Hypothalamus (tissue), 51 donors: ENCODE measurements around the gene FGFR1OP2.
"Not testable (repeated sequence)": the region's sequence is repeated elsewhere in the genome, so short reads cannot be mapped to it uniquely, and the experiment has no call there.

ENCODE experiments used
- DNase-seq, 51 donors: peaks; one replicate each; lab custom pipeline; 2025; lab: John Stamatoyannopoulos, UW

Gene FGFR1OP2

GRCh38 chr12:26940516-26941214 is 2.4 kb downstream of the FGFR1OP2 start:
- peak in 1 of 51 donors; percentile 21 for DNase-seq

GRCh38 chr12:26941215-26941594 is 2.9 kb downstream of the FGFR1OP2 start:
- no peak for DNase-seq

- DNase-seq = no peak
These were observed 10.0 kb downstream of the FGFR1OP2 start for GRCh38 chr12:26948309-26948708.

- peak in 2 of 51 donors; percentile 3 to 6 for DNase-seq
These were observed 15.2 kb downstream of the FGFR1OP2 start for GRCh38 chr12:26953447-26953846.

GRCh38 chr12:26954027-26954426 is 15.8 kb downstream of the FGFR1OP2 start:
- DNase-seq = no peak

- DNase-seq = not testable (repeated sequence)
These were observed 23.1 kb downstream of the FGFR1OP2 start for GRCh38 chr12:26961391-26961790.

- DNase-seq = no peak
These were observed 23.5 kb downstream of the FGFR1OP2 start for GRCh38 chr12:26961803-26962202.

- DNase-seq = no peak
These were observed 25.1 kb downstream of the FGFR1OP2 start for GRCh38 chr12:26963413-26963812.

GRCh38 chr12:26966842-26967241 is 28.6 kb downstream of the FGFR1OP2 start:
- no peak for DNase-seq

- no peak for DNase-seq
These were observed 31.9 kb downstream of the FGFR1OP2 start for GRCh38 chr12:26970136-26970535.

GRCh38 chr12:26971963-26972362 is 33.7 kb downstream of the FGFR1OP2 start:
- DNase-seq = no peak

GRCh38 chr12:26976687-26977086 is 38.4 kb downstream of the FGFR1OP2 start:
- DNase-seq = no peak

- no peak for DNase-seq
These were observed 40.5 kb downstream of the FGFR1OP2 start for GRCh38 chr12:26978801-26979200.

- no peak for DNase-seq
These were observed 41.5 kb downstream of the FGFR1OP2 start for GRCh38 chr12:26979733-26980132.

GRCh38 chr12:26982866-26983265 is 44.6 kb downstream of the FGFR1OP2 start:
- no peak for DNase-seq

- no peak for DNase-seq
These were observed 49.6 kb downstream of the FGFR1OP2 start for GRCh38 chr12:26987634-26988424.

GRCh38 chr12:26988703-26989102 is 50.4 kb downstream of the FGFR1OP2 start:
- no peak for DNase-seq

GRCh38 chr12:26989873-26990272 is 51.6 kb downstream of the FGFR1OP2 start:
- DNase-seq = no peak

GRCh38 chr12:26991826-26992225 is 53.6 kb downstream of the FGFR1OP2 start:
- no peak for DNase-seq

- DNase-seq = no peak
These were observed 55.8 kb downstream of the FGFR1OP2 start for GRCh38 chr12:26994109-26994508.

- no peak for DNase-seq
These were observed 57.4 kb downstream of the FGFR1OP2 start for GRCh38 chr12:26995706-26996105.

GRCh38 chr12:26997003-26997402 is 58.7 kb downstream of the FGFR1OP2 start:
- DNase-seq = no peak
